Liver (tissue), 9 donors: ENCODE measurements around the gene LYPD4. TPM values are rescaled to one million over a fixed set of nuclear protein-coding genes. Genes with fewer than 3 reads are reported as not detected.

ENCODE experiments used
- DNase-seq: peaks from one replicate; pipeline ENCODE4 v3.0.0-alpha.2; 2017; ENCODE audit warnings: low spot score
- H3K27ac ChIP-seq, 2 donors: one replicate each; pipeline ENCODE4 v1.7.0; 2013; ENCODE audit warnings: inconsistent platforms in 2 of 2, low read length in 2 of 2, control low read depth in 1 of 2, low read depth in 1 of 2, mild to moderate bottlenecking in 1 of 2
- H3K27me3 ChIP-seq, 4 donors: one replicate each; pipeline versions ENCODE4 v1.6.1 to v1.7.0; 2013; ENCODE audit warnings: low read length in 3 of 4, inconsistent platforms in 1 of 4, mild to moderate bottlenecking in 1 of 4, moderate library complexity in 1 of 4; ENCODE audit not compliant: control insufficient read depth in 4 of 4, insufficient read depth in 4 of 4
- H3K36me3 ChIP-seq, 4 donors: one replicate each; pipeline versions ENCODE4 v1.6.1 to v1.7.0; 2013; ENCODE audit warnings: low read length in 3 of 4, mild to moderate bottlenecking in 3 of 4, low read depth in 1 of 4, moderate library complexity in 1 of 4; ENCODE audit not compliant: control insufficient read depth in 4 of 4, insufficient read depth in 3 of 4
- H3K4me1 ChIP-seq, 4 donors: one replicate each; pipeline versions ENCODE4 v1.6.1 to v1.7.0; 2013; ENCODE audit warnings: low read length in 3 of 4, mild to moderate bottlenecking in 3 of 4, moderate library complexity in 1 of 4; ENCODE audit not compliant: control insufficient read depth in 4 of 4, insufficient read depth in 4 of 4
- H3K4me3 ChIP-seq, 3 donors: one replicate each; pipeline versions ENCODE4 v1.6.1 to v1.7.0; 2013; ENCODE audit warnings: low read length in 3 of 3, control low read depth in 1 of 3, low read depth in 1 of 3, mild to moderate bottlenecking in 1 of 3
- H3K9ac ChIP-seq, 2 donors: one replicate each; pipeline ENCODE4 v1.7.0; 2013; ENCODE audit warnings: low read length in 2 of 2, mild to moderate bottlenecking in 2 of 2, moderate library complexity in 2 of 2, control low read depth in 1 of 2, low read depth in 1 of 2
- H3K9me3 ChIP-seq, 4 donors: one replicate each; pipeline versions ENCODE4 v1.6.1 to v1.7.0; 2013; ENCODE audit warnings: low read length in 3 of 4; ENCODE audit not compliant: control insufficient read depth in 4 of 4
- ATF3 ChIP-seq: IDR thresholded peaks from 2 replicates; pipeline ENCODE4 v1.6.1; 2016; ENCODE audit warnings: antibody characterized with exemption
- CTCF ChIP-seq: fragments of 150-350 bp; IDR thresholded peaks from 2 replicates; pipeline ENCODE4 v1.5.1; 2017; ENCODE audit warnings: improper control_type of control experiment, low read depth, low read length; ENCODE audit not compliant: missing input control
- EGR1 ChIP-seq, 2 donors: IDR thresholded peaks; 2 replicates each; pipeline ENCODE4 v1.6.1; 2016 to 2018; ENCODE audit warnings: antibody characterized with exemption in 2 of 2, low read depth in 2 of 2
- FOXA1 ChIP-seq: IDR thresholded peaks from 2 replicates; pipeline ENCODE4 v1.6.1; 2016; ENCODE audit warnings: antibody characterized with exemption
- FOXA2 ChIP-seq: IDR thresholded peaks from 2 replicates; pipeline ENCODE4 v1.6.1; 2016; ENCODE audit warnings: antibody characterized with exemption
- HNF4G ChIP-seq: IDR thresholded peaks from 2 replicates; pipeline ENCODE4 v1.6.1; 2016; ENCODE audit warnings: antibody characterized with exemption
- JUND ChIP-seq, 2 donors: IDR thresholded peaks; 2 replicates each; pipeline ENCODE4 v1.6.1; 2016; ENCODE audit warnings: antibody characterized with exemption in 2 of 2
- MAX ChIP-seq: IDR thresholded peaks from 2 replicates; pipeline ENCODE4 v1.6.1; 2016; ENCODE audit warnings: antibody characterized with exemption
- NR2F2 ChIP-seq: IDR thresholded peaks from 2 replicates; pipeline ENCODE4 v1.6.1; 2016; ENCODE audit warnings: antibody characterized with exemption
- RAD21 ChIP-seq, 2 donors: IDR thresholded peaks; 2 replicates each; pipeline ENCODE4 v1.6.1; 2016; ENCODE audit warnings: antibody characterized with exemption in 2 of 2, mild to moderate bottlenecking in 2 of 2
- REST ChIP-seq: IDR thresholded peaks from 2 replicates; pipeline ENCODE4 v1.6.1; 2016; ENCODE audit warnings: antibody characterized with exemption, mild to moderate bottlenecking
- SP1 ChIP-seq: IDR thresholded peaks from 2 replicates; pipeline ENCODE4 v1.6.1; 2018; ENCODE audit warnings: antibody characterized with exemption, mild to moderate bottlenecking
- TAF1 ChIP-seq: conservative IDR thresholded peaks from 2 replicates; pipeline ENCODE4 v1.6.1; 2016; ENCODE audit warnings: antibody characterized with exemption, mild to moderate bottlenecking
- ZBTB33 ChIP-seq: IDR thresholded peaks from 2 replicates; pipeline ENCODE4 v1.6.1; 2016; ENCODE audit warnings: antibody characterized with exemption
- WGBS: extraction: QIAGEN DNeasy Blood & Tissue Kit; methylation state at CpG from one replicate; pipeline ENCODE4 v1.1.7; 2013; 5-methylcytosine and 5-hydroxymethylcytosine counted together
- polyA plus RNA-seq, 2 donors: library from polyadenylated mRNA; stranded (reverse) in 1 of 2; unstranded in 1 of 2; fragments of 200-250 nt in 1 of 2; fragments of >200 nt in 1 of 2; fragmentation: Nextera tagmentation in 1 of 2; extraction: Ambion mirVana in 1 of 2; gene quantifications; one replicate each; pipeline versions ENCODE4 v1.2.1 to v1.2.3, GENCODE V29; 2013 to 2015
- total RNA-seq, 2 donors: library from RNA; depleted of rRNA; stranded (reverse); fragments of >200 nt; gene quantifications; one replicate each; pipeline ENCODE4 v1.2.3, GENCODE V29; 2014
- donor health status: healthy.
- donor health status: healthy.
- donor health status: healthy.
- donor health status: healthy.
- donor health status: healthy.

Gene LYPD4
- total and polyA plus RNA-seq, 4 donors = not detected

GRCh38 chr19:41801792-41802211 lies 42.7 kb downstream of the LYPD4 start:
- Histone ChIP-seq H3K36me3 (no peaks in the 10 kb centered on the region), H3K4me3 (no peak overlapping the region), H3K27ac (peak overlapping the region; percentile 37 to 69), H3K9ac (no peak overlapping the region), H3K9me3 (peaks cover 0 to 3% (median 0%) of the 10 kb centered on the region in 4 donors), H3K4me1 (no peaks in the 10 kb centered on the region), H3K27me3 (no peaks in the 10 kb centered on the region)
- 49% methylated on average over 2 of the region's 2 CpGs for WGBS
- TF ChIP-seq RAD21 (IDR thresholded peaks at IDR 0.05) = no peak
- no peak for TF ChIP-seq ATF3
- TF ChIP-seq JUND (IDR thresholded peaks at IDR 0.05) = no peak
- TF ChIP-seq ZBTB33 = no peak
- no peak for DNase-seq

GRCh38 chr19:41801031-41801430 lies 43.5 kb downstream of the LYPD4 start:
- no peaks in the 10 kb centered on the region for H3K27me3 ChIP-seq
- H3K9ac ChIP-seq = no peak overlapping the region
- WGBS = 70% methylated on average over 4 of the region's 4 CpGs
- H3K9me3 ChIP-seq = peaks cover 0 to 3% (median 0%) of the 10 kb centered on the region in 4 donors
- no peaks in the 10 kb centered on the region for H3K36me3 ChIP-seq
- peak overlapping the region; percentile 37 to 69 for H3K27ac ChIP-seq
- DNase-seq = no peak
- TF ChIP-seq FOXA2 = no peak
- no peak for TF ChIP-seq HNF4G
- no peak for TF ChIP-seq JUND (IDR thresholded peaks at IDR 0.05)
- no peak for TF ChIP-seq MAX
- no peak for TF ChIP-seq CTCF
- no peak for TF ChIP-seq TAF1
- TF ChIP-seq NR2F2 = no peak
- TF ChIP-seq EGR1 (IDR thresholded peaks at IDR 0.05; ENCODE audit: low read depth in 2 of 2) = no peak
- no peak for TF ChIP-seq REST
- TF ChIP-seq SP1 = no peak
- no peak for TF ChIP-seq FOXA1
- TF ChIP-seq ZBTB33 = no peak
- TF ChIP-seq ATF3 = no peak
- H3K4me1 ChIP-seq = no peaks in the 10 kb centered on the region
- H3K4me3 ChIP-seq = no peak overlapping the region
